Measurements from ENCODE around the gene ZBED6.

The ZBED6 gene

DNA sequence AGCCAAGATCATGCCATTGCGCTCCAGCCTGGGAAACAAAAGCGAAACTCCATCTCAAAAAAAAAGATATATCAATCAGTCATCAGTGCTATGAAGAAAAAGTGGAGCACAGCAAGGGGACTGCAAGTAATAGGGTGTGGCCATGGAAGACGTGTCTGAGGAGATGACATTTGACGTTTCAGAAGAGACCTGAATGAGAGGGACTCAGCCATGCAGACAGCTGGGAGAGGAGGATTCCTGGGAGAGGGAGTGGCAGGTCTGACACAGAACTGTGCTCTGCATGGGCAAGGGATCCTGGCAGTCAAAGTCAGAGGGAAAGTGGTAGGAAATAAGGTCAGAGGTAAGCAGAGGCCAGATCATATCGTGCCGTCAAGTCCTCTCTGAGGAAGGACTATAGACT, 27.2 kb upstream of the ZBED6 start:
- no peaks in the 10 kb centered on the region for H3K79me1 ChIP-seq (replicated peaks; ENCODE audit: low read length, poor library complexity, severe bottlenecking)
- H3K4me1 ChIP-seq (ENCODE audit: control insufficient read depth, insufficient read depth, low read depth, low read length): peaks cover 3% of the 10 kb centered on the region
- H3K4me3 ChIP-seq (ENCODE audit: insufficient read depth in 1 of 2, low read depth in 1 of 2, low read length in 2 of 2): no peak overlapping the region
- no peak overlapping the region for H2BK12ac ChIP-seq (ENCODE audit: low read length in 2 of 2)
- H4K8ac ChIP-seq (ENCODE audit: low read length): no peak overlapping the region
- H3K27ac ChIP-seq (ENCODE audit: low read length, poor library complexity, severe bottlenecking): no peak overlapping the region
- H3K18ac ChIP-seq (ENCODE audit: low read depth in 1 of 2, low read length in 2 of 2): no peak overlapping the region
- H2BK5ac ChIP-seq (ENCODE audit: low read depth, low read length, poor library complexity, severe bottlenecking): no peak overlapping the region
- H3K27me3 ChIP-seq (ENCODE audit: control insufficient read depth in 1 of 2, insufficient read depth in 1 of 2, low read length in 2 of 2): peaks cover 0 to 33% of the 10 kb centered on the region in 2 experiments
- H4K91ac ChIP-seq (ENCODE audit: low read length): no peak overlapping the region
- H3K36me3 ChIP-seq (ENCODE audit: control insufficient read depth in 1 of 2, insufficient read depth in 2 of 2, low read depth in 1 of 2, low read length in 2 of 2): no peaks in the 10 kb centered on the region
- WGBS: 88% methylated on average over 4 of the region's 6 CpGs
- no peak overlapping the region for H2AFZ ChIP-seq (ENCODE audit: low read depth, low read length)
- no peak overlapping the region for H3K14ac ChIP-seq (ENCODE audit: low read length in 2 of 2)
- H3K4me2 ChIP-seq (ENCODE audit: low read length, poor library complexity, severe bottlenecking): no peak overlapping the region
- no peak overlapping the region for H3K4ac ChIP-seq (ENCODE audit: low read depth in 1 of 2, low read length in 2 of 2)
- DNase-seq: no peak
- H2AK5ac ChIP-seq (ENCODE audit: low read length, severe bottlenecking): no peak overlapping the region
- no peak overlapping the region for H3K9ac ChIP-seq (ENCODE audit: low read length)
- no peaks in the 10 kb centered on the region for H3K9me3 ChIP-seq (ENCODE audit: control insufficient read depth, low read length)
- no peak overlapping the region for H2BK120ac ChIP-seq (ENCODE audit: low read depth, low read length)
- no peak overlapping the region for H2BK15ac ChIP-seq (ENCODE audit: low read depth, poor library complexity, severe bottlenecking)
- no peak overlapping the region for H3K23ac ChIP-seq (ENCODE audit: low read length in 2 of 2)

DNA sequence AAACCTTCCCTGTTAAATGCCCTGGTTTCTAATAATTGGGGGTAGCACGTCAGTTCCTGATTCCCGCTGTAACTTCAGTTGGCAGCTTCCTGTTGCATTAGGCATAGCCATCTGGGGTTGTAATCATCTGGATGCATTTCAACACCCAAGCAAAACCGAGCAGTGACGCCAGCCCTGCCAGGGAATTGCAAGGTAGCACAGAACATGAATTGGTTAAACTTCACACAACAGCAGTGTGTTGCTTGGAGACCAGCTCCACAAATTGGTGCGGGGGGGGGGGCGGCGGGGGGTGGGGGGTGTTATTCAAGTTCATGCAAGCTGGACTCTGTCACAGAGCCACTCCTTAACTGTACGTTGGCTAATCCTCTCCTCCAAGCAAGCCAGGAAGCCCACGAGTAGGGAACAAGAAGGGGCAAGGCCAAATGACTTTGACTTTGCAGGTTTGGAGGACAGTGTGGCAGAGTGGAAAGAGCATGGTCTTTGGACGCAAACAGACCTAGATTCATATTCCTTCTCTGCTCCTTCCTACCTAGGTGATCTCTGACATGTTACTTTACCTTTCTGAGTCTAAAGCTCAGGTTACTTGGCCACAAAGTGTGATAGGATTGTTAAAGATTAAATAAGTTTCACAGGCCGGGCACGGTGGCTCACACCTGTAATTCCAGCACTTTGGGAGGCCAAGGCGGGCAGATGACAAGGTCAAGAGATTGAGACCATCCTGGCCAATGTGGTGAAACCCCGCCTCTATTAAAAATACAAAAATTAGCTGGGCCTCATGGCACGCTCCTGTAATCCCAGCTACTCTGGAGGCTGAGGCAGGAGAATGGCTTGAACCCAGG, 25.7 kb upstream of the ZBED6 start:
- Histone ChIP-seq H3K36me3 (ENCODE audit: control insufficient read depth in 1 of 2, insufficient read depth in 2 of 2, low read depth in 1 of 2, low read length in 2 of 2) (no peaks in the 10 kb centered on the region), H3K27me3 (ENCODE audit: control insufficient read depth in 1 of 2, insufficient read depth in 1 of 2, low read length in 2 of 2) (peaks cover 0 to 28% of the 10 kb centered on the region in 2 experiments), H2AFZ (ENCODE audit: low read depth, low read length) (no peak overlapping the region), H2BK15ac (ENCODE audit: low read depth, poor library complexity, severe bottlenecking) (no peak overlapping the region), H3K9ac (ENCODE audit: low read length) (peak overlapping the region; percentile 73), H3K4me1 (ENCODE audit: control insufficient read depth, insufficient read depth, low read depth, low read length) (peaks cover 3% of the 10 kb centered on the region), H3K4me3 (ENCODE audit: insufficient read depth in 1 of 2, low read depth in 1 of 2, low read length in 2 of 2) (no peak overlapping the region), H3K18ac (ENCODE audit: low read depth in 1 of 2, low read length in 2 of 2) (no peak overlapping the region), H3K4me2 (ENCODE audit: low read length, poor library complexity, severe bottlenecking) (no peak overlapping the region), H3K27ac (ENCODE audit: low read length, poor library complexity, severe bottlenecking) (no peak overlapping the region), H3K79me1 (replicated peaks; ENCODE audit: low read length, poor library complexity, severe bottlenecking) (no peaks in the 10 kb centered on the region), H2BK12ac (ENCODE audit: low read length in 2 of 2) (no peak overlapping the region), H2BK5ac (ENCODE audit: low read depth, low read length, poor library complexity, severe bottlenecking) (no peak overlapping the region), H3K23ac (ENCODE audit: low read length in 2 of 2) (no peak overlapping the region), H3K14ac (ENCODE audit: low read length in 2 of 2) (no peak overlapping the region), H3K4ac (ENCODE audit: low read depth in 1 of 2, low read length in 2 of 2) (no peak overlapping the region), H2AK5ac (ENCODE audit: low read length, severe bottlenecking) (no peak overlapping the region), H3K9me3 (ENCODE audit: control insufficient read depth, low read length) (no peaks in the 10 kb centered on the region), H2BK120ac (ENCODE audit: low read depth, low read length) (no peak overlapping the region), H4K8ac (ENCODE audit: low read length) (no peak overlapping the region), H4K91ac (ENCODE audit: low read length) (no peak overlapping the region)
- WGBS: 80% methylated on average over 11 of the region's 15 CpGs
- peak; percentile 67 for DNase-seq

DNA sequence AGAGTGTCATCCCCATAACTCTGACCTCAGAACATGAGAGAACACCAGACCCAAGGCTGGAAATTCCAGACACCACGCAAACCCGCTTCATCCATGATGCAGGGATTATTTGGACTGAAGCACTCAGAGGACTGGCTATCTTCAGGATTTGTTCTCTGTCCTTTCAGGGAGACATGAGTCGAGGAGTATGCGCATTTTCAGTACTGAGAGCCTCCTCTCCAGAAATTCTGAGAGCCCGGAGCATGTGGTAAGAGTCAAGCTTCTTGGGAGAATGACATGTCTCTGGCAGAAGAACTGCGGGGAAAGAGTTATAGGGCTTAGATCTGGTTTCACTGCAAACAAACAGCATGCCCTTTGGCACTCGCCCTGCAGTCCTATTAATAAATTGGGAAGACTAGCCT, 23.5 kb upstream of the ZBED6 start:
- no peak overlapping the region for H4K91ac ChIP-seq (ENCODE audit: low read length)
- H3K4me3 ChIP-seq (ENCODE audit: insufficient read depth in 1 of 2, low read depth in 1 of 2, low read length in 2 of 2): no peak overlapping the region
- H2BK12ac ChIP-seq (ENCODE audit: low read length in 2 of 2): no peak overlapping the region
- H4K8ac ChIP-seq (ENCODE audit: low read length): no peak overlapping the region
- no peaks in the 10 kb centered on the region for H3K9me3 ChIP-seq (ENCODE audit: control insufficient read depth, low read length)
- WGBS: 92% methylated on average over 6 of the region's 7 CpGs
- DNase-seq: peak; percentile 22
- no peak overlapping the region for H3K4ac ChIP-seq (ENCODE audit: low read depth in 1 of 2, low read length in 2 of 2)
- no peak overlapping the region for H3K18ac ChIP-seq (ENCODE audit: low read depth in 1 of 2, low read length in 2 of 2)
- no peak overlapping the region for H3K27ac ChIP-seq (ENCODE audit: low read length, poor library complexity, severe bottlenecking)
- no peak overlapping the region for H2BK120ac ChIP-seq (ENCODE audit: low read depth, low read length)
- no peak overlapping the region for H3K4me2 ChIP-seq (ENCODE audit: low read length, poor library complexity, severe bottlenecking)
- H2AFZ ChIP-seq (ENCODE audit: low read depth, low read length): no peak overlapping the region
- H3K4me1 ChIP-seq (ENCODE audit: control insufficient read depth, insufficient read depth, low read depth, low read length): peaks cover 3% of the 10 kb centered on the region
- H3K14ac ChIP-seq (ENCODE audit: low read length in 2 of 2): no peak overlapping the region
- H2BK5ac ChIP-seq (ENCODE audit: low read depth, low read length, poor library complexity, severe bottlenecking): no peak overlapping the region
- H3K9ac ChIP-seq (ENCODE audit: low read length): no peak overlapping the region
- H2BK15ac ChIP-seq (ENCODE audit: low read depth, poor library complexity, severe bottlenecking): no peak overlapping the region
- H3K36me3 ChIP-seq (ENCODE audit: control insufficient read depth in 1 of 2, insufficient read depth in 2 of 2, low read depth in 1 of 2, low read length in 2 of 2): no peaks in the 10 kb centered on the region
- H3K79me1 ChIP-seq (replicated peaks; ENCODE audit: low read length, poor library complexity, severe bottlenecking): no peaks in the 10 kb centered on the region
- H3K23ac ChIP-seq (ENCODE audit: low read length in 2 of 2): no peak overlapping the region
- H2AK5ac ChIP-seq (ENCODE audit: low read length, severe bottlenecking): no peak overlapping the region
- peaks cover 0 to 24% of the 10 kb centered on the region in 2 experiments for H3K27me3 ChIP-seq (ENCODE audit: control insufficient read depth in 1 of 2, insufficient read depth in 1 of 2, low read length in 2 of 2)

DNA sequence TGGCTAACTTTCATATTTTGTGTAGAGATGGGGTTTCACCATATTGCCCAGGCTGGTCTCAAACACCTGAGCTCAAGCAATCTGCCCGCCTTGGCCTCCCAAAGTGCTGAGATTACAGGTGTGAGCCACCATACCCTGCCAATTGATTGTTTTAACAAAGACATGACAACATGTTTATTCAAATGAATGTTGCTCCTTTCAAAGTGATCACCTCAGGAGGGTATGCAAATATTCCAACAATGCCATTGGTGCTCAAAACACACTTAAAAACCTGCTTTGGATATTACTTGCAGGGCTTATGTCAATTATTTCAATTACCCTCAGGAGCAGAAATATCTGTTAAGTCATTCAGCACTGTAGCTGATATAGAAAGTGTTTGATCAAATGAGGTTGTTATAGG, 22.6 kb upstream of the ZBED6 start:
- no peak overlapping the region for H2BK15ac ChIP-seq (ENCODE audit: low read depth, poor library complexity, severe bottlenecking)
- no peak overlapping the region for H3K27ac ChIP-seq (ENCODE audit: low read length, poor library complexity, severe bottlenecking)
- H2BK5ac ChIP-seq (ENCODE audit: low read depth, low read length, poor library complexity, severe bottlenecking): no peak overlapping the region
- H3K27me3 ChIP-seq (ENCODE audit: control insufficient read depth in 1 of 2, insufficient read depth in 1 of 2, low read length in 2 of 2): peaks cover 0 to 24% of the 10 kb centered on the region in 2 experiments
- no peak overlapping the region for H2BK120ac ChIP-seq (ENCODE audit: low read depth, low read length)
- H3K9me3 ChIP-seq (ENCODE audit: control insufficient read depth, low read length): no peaks in the 10 kb centered on the region
- H3K79me1 ChIP-seq (replicated peaks; ENCODE audit: low read length, poor library complexity, severe bottlenecking): no peaks in the 10 kb centered on the region
- no peak overlapping the region for H2AK5ac ChIP-seq (ENCODE audit: low read length, severe bottlenecking)
- H2BK12ac ChIP-seq (ENCODE audit: low read length in 2 of 2): no peak overlapping the region
- no peak overlapping the region for H3K4me3 ChIP-seq (ENCODE audit: insufficient read depth in 1 of 2, low read depth in 1 of 2, low read length in 2 of 2)
- no peak overlapping the region for H4K91ac ChIP-seq (ENCODE audit: low read length)
- H3K4ac ChIP-seq (ENCODE audit: low read depth in 1 of 2, low read length in 2 of 2): no peak overlapping the region
- no peak overlapping the region for H3K4me2 ChIP-seq (ENCODE audit: low read length, poor library complexity, severe bottlenecking)
- H3K23ac ChIP-seq (ENCODE audit: low read length in 2 of 2): no peak overlapping the region
- no peaks in the 10 kb centered on the region for H3K36me3 ChIP-seq (ENCODE audit: control insufficient read depth in 1 of 2, insufficient read depth in 2 of 2, low read depth in 1 of 2, low read length in 2 of 2)
- DNase-seq: no peak
- 86% methylated on average over 1 of the region's 1 CpG for WGBS
- H2AFZ ChIP-seq (ENCODE audit: low read depth, low read length): no peak overlapping the region
- H3K14ac ChIP-seq (ENCODE audit: low read length in 2 of 2): no peak overlapping the region
- H4K8ac ChIP-seq (ENCODE audit: low read length): no peak overlapping the region
- no peak overlapping the region for H3K9ac ChIP-seq (ENCODE audit: low read length)
- peaks cover 3% of the 10 kb centered on the region for H3K4me1 ChIP-seq (ENCODE audit: control insufficient read depth, insufficient read depth, low read depth, low read length)
- H3K18ac ChIP-seq (ENCODE audit: low read depth in 1 of 2, low read length in 2 of 2): no peak overlapping the region

All from mesenchymal stem cell (in vitro differentiated cells and primary cell).